Body of pancreas (tissue), 4 donors: ENCODE data around the gene TAGAP.

Source experiments
- POLR2A ChIP-seq, 3 donors: fragments of 450-650 bp; IDR thresholded peaks; one replicate each; pipeline ENCODE4 v1.6.1; 2016; ENCODE audit warnings: antibody characterized with exemption in 3 of 3, mild to moderate bottlenecking in 2 of 3
- TF ChIP-seq, protein P1 (sequence below), 7 experiments: fragments of 450-650 bp in 4 of 7; fragments of 200-600 bp in 3 of 7; sonication (generic) in 3 of 7; IDR thresholded peaks; one replicate each; pipeline ENCODE4 v1.5.1; 2016 to 2019; ENCODE audit warnings: antibody characterized with exemption in 7 of 7

DNA sequence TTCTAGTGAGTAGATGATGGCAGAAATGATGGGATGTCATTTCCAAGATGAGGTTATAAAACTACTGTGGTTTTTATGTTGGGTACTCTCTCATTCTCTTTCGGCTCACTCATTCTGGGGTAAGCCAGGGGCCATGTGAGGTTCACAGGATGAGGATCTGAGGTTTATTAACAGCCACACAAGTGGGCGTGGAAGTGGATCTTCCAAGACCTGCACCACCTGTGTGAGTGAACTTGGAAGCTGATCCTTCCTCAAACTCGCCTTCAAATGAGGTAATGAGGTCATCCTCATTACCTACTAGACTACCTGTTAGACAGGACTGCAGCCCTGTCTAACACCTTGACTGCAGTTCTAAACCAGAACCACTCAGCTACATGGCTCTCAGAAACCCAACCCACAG lies 45.1 kb upstream of the TAGAP start:
- TF ChIP-seq, protein P1, sequence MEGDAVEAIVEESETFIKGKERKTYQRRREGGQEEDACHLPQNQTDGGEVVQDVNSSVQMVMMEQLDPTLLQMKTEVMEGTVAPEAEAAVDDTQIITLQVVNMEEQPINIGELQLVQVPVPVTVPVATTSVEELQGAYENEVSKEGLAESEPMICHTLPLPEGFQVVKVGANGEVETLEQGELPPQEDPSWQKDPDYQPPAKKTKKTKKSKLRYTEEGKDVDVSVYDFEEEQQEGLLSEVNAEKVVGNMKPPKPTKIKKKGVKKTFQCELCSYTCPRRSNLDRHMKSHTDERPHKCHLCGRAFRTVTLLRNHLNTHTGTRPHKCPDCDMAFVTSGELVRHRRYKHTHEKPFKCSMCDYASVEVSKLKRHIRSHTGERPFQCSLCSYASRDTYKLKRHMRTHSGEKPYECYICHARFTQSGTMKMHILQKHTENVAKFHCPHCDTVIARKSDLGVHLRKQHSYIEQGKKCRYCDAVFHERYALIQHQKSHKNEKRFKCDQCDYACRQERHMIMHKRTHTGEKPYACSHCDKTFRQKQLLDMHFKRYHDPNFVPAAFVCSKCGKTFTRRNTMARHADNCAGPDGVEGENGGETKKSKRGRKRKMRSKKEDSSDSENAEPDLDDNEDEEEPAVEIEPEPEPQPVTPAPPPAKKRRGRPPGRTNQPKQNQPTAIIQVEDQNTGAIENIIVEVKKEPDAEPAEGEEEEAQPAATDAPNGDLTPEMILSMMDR (IDR thresholded peaks at IDR 0.05) = no peak
- TF ChIP-seq POLR2A (IDR thresholded peaks at IDR 0.05) = no peak
